MM.1S (cell line): ENCODE results near the gene CORO1C.

Experiments used
- CTCF ChIP-seq: fragments of 300-600 bp; sonication (generic); IDR thresholded peaks from 2 replicates; pipeline ENCODE4 v1.5.1; 2016; ENCODE audit warnings: antibody characterized with exemption, low read length, mixed read lengths
- EZH2 ChIP-seq: fragments of 300-600 bp; sonication (generic); optimal IDR thresholded peaks from 2 replicates; pipeline ENCODE3; 2017; ENCODE audit warnings: low read depth, mild to moderate bottlenecking, antibody characterized with exemption, low read length, mixed read lengths
- EZH2phosphoT487 ChIP-seq: fragments of 300-600 bp; sonication (generic); IDR thresholded peaks from 2 replicates; pipeline ENCODE4 v1.6.1; 2018; ENCODE audit warnings: antibody characterized with exemption, low read length

DNA sequence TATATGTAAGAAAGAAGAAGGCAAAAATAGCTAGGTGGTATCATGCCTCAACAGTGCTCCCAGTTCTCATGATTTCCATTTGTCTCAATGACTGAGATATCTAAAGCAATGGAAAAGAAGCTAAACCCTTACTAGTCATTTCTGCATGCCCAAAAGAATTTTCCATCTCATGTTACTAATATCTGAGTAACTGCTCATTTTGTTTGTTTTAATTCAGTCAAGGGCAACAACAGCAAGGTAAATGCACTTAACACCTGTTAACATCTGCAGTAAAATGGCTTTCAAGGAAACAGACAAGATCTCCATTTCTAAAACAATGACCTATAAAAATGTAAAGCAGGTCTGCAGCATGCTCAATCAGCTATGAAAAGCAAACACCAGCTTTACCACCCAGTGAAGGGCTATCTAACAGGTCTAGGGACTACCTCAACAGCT, 78.2 kb downstream of the CORO1C start:
- no peak for TF ChIP-seq CTCF
- TF ChIP-seq EZH2, result no peak
- no peak for TF ChIP-seq EZH2phosphoT487
